ENCODE data around the gene SCN4A. TPM values are rescaled to one million over a fixed set of nuclear protein-coding genes. Genes with fewer than 3 reads are reported as not detected.

The SCN4A gene
- total RNA-seq, 1 donor from 2014 or later, result 1.8 TPM

DNA sequence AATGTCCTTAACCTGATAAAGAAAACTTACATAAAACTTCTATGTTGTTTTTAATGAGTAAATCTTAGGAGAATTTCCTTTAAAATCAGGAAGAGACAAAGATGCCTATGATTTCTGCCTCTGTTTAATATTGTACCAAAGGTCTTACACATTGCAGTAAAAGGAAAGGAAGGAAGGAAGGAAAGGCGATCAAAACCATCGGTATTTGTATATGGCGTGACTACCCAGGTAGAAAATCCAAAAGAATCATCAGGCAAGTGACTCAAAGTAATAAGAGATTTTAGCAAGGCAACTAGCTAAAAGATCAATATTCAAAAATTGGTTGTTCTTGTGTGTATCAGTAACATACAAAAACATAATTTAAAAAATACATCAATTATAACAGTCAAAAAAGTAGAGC, 44.3 kb upstream of the SCN4A start:
- H3K79me2 ChIP-seq (ENCODE audit: low read depth), result no peaks in the 10 kb centered on the region

DNA sequence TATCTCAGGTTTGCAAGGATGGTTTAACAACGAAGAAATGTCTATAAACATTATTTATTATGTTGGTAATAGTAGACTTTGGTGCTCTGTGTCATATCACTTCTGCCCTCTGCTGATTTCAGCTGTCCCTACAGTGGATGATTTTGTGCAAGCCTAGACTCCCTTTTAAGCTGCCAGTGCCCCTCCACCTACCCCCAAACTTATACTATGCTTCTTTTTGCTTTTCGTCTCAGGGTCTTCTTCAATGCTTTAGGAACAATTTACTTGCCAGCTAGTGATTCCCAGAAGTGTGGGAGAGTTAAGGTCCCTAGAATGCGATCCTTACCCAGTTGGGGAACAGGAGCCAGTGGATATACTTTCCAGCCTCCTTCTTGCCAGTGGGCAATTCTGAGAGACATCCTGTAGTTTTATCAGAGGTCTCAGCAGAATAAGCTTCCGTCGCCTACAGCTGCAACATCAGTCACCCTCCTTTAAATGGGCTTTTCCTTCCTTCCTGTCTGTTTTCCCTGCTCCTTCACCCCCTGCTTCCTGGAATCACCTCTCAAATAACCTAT, 43.6 kb upstream of the SCN4A start:
- TF ChIP-seq EZH2 (IDR thresholded peaks at IDR 0.05) (no peak), EZH2phosphoT487 (IDR thresholded peaks at IDR 0.05) (no peak)
- TF ChIP-seq, protein P1, sequence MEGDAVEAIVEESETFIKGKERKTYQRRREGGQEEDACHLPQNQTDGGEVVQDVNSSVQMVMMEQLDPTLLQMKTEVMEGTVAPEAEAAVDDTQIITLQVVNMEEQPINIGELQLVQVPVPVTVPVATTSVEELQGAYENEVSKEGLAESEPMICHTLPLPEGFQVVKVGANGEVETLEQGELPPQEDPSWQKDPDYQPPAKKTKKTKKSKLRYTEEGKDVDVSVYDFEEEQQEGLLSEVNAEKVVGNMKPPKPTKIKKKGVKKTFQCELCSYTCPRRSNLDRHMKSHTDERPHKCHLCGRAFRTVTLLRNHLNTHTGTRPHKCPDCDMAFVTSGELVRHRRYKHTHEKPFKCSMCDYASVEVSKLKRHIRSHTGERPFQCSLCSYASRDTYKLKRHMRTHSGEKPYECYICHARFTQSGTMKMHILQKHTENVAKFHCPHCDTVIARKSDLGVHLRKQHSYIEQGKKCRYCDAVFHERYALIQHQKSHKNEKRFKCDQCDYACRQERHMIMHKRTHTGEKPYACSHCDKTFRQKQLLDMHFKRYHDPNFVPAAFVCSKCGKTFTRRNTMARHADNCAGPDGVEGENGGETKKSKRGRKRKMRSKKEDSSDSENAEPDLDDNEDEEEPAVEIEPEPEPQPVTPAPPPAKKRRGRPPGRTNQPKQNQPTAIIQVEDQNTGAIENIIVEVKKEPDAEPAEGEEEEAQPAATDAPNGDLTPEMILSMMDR (IDR thresholded peaks at IDR 0.05), result peak; percentile 15
- no peak for DNase-seq (ENCODE audit: low spot score)
- Histone ChIP-seq H4K20me1 (ENCODE audit: low read depth) (no peaks in the 10 kb centered on the region), H3F3A (ENCODE audit: low read depth) (no peaks in the 10 kb centered on the region), H2AFZ (replicated peaks) (peak overlapping the region; percentile 70), H3K9ac (no peak overlapping the region), H3K9me3 (ENCODE audit: low read depth) (no peaks in the 10 kb centered on the region), H3K4me1 (peaks cover 5% of the 10 kb centered on the region), H3K4me3 (no peak overlapping the region), H3K79me2 (ENCODE audit: low read depth) (no peaks in the 10 kb centered on the region), H3K36me3 (no peaks in the 10 kb centered on the region), H3K27me3 (no peaks in the 10 kb centered on the region), H3K27ac (no peak overlapping the region), H3K4me2 (no peak overlapping the region)
- no peak overlapping the region for H3K4me3 Mint-ChIP-seq
- H3K36me3 Mint-ChIP-seq, result no peaks in the 10 kb centered on the region
- H3K27ac Mint-ChIP-seq, result no peak overlapping the region
- no peaks in the 10 kb centered on the region for H3K9me3 Mint-ChIP-seq
- peaks cover 2% of the 10 kb centered on the region for H3K4me1 Mint-ChIP-seq
- H3K27me3 Mint-ChIP-seq (ENCODE audit: insufficient read depth, low read depth), result peaks cover 2% of the 10 kb centered on the region

More for the DNA sequence above, 44.3 kb upstream of the SCN4A start:
- H3K27me3 Mint-ChIP-seq (ENCODE audit: insufficient read depth, low read depth), result peaks cover 2% of the 10 kb centered on the region
- peaks cover 2% of the 10 kb centered on the region for H3K4me1 Mint-ChIP-seq
- H3F3A ChIP-seq (ENCODE audit: low read depth), result no peaks in the 10 kb centered on the region
- no peak overlapping the region for H3K4me3 ChIP-seq
- no peak for DNase-seq (ENCODE audit: low spot score)
- no peaks in the 10 kb centered on the region for H3K27me3 ChIP-seq
- H3K36me3 Mint-ChIP-seq, result no peaks in the 10 kb centered on the region
- no peaks in the 10 kb centered on the region for H3K36me3 ChIP-seq
- H3K4me1 ChIP-seq, result peaks cover 5% of the 10 kb centered on the region
- H2AFZ ChIP-seq (replicated peaks), result peak overlapping the region; percentile 70
- no peak overlapping the region for H3K27ac Mint-ChIP-seq
- no peak overlapping the region for H3K4me3 Mint-ChIP-seq
- H3K27ac ChIP-seq, result no peak overlapping the region
- TF ChIP-seq EZH2 (IDR thresholded peaks at IDR 0.05) (no peak), EZH2phosphoT487 (IDR thresholded peaks at IDR 0.05) (no peak)
- TF ChIP-seq, protein P1 (IDR thresholded peaks at IDR 0.05), result no peak
- H3K9me3 ChIP-seq (ENCODE audit: low read depth), result no peaks in the 10 kb centered on the region
- H4K20me1 ChIP-seq (ENCODE audit: low read depth), result no peaks in the 10 kb centered on the region
- no peak overlapping the region for H3K4me2 ChIP-seq
- no peaks in the 10 kb centered on the region for H3K9me3 Mint-ChIP-seq
- H3K9ac ChIP-seq, result no peak overlapping the region

DNA sequence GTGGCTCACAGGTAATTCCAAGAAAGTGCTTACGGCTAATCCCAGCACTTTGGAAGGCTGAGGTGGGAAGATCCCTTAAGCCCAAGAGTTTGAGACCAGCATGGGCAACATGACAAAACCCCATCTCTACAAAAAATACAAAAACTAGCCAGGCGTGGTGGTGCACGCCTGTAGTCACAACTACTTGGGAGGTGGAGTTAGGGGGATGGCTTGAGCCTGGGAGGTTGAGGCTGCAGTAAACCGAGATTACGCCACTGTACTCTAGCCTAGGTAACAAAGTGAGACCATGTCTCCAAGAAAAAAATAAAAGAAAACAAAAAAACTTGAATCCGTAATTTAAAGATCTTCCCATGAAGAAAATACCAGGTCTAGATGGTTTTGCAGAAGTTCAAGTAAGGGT, 42.7 kb upstream of the SCN4A start:
- Histone ChIP-seq H3K27me3 (no peaks in the 10 kb centered on the region), H3K36me3 (no peaks in the 10 kb centered on the region), H3K9me3 (ENCODE audit: low read depth) (no peaks in the 10 kb centered on the region), H2AFZ (replicated peaks) (no peak overlapping the region), H4K20me1 (ENCODE audit: low read depth) (no peaks in the 10 kb centered on the region), H3K79me2 (ENCODE audit: low read depth) (no peaks in the 10 kb centered on the region), H3K27ac (no peak overlapping the region), H3F3A (ENCODE audit: low read depth) (no peaks in the 10 kb centered on the region), H3K9ac (no peak overlapping the region), H3K4me1 (peaks cover 7% of the 10 kb centered on the region), H3K4me3 (no peak overlapping the region), H3K4me2 (no peak overlapping the region)
- H3K27me3 Mint-ChIP-seq (ENCODE audit: insufficient read depth, low read depth), result no peaks in the 10 kb centered on the region
- no peaks in the 10 kb centered on the region for H3K9me3 Mint-ChIP-seq
- DNase-seq (ENCODE audit: low spot score), result no peak
- no peak overlapping the region for H3K4me3 Mint-ChIP-seq
- peaks cover 3% of the 10 kb centered on the region for H3K4me1 Mint-ChIP-seq
- no peaks in the 10 kb centered on the region for H3K36me3 Mint-ChIP-seq
- no peak for TF ChIP-seq EZH2phosphoT487 (IDR thresholded peaks at IDR 0.05)
- TF ChIP-seq, protein P1 (IDR thresholded peaks at IDR 0.05), result no peak
- no peak for TF ChIP-seq EZH2 (IDR thresholded peaks at IDR 0.05)
- no peak overlapping the region for H3K27ac Mint-ChIP-seq

All from neural progenitor cell (in vitro differentiated cells).